Loucy (cell line): ENCODE results near the gene APBA3.

Experiments
- H2AFZ ChIP-seq: fragments of 200-600 bp; sonication (generic); 2 replicates; pipeline ENCODE4 v1.6.0; 2016; ENCODE audit warnings: antibody characterized with exemption, mild to moderate bottlenecking, low read length, moderate library complexity
- H3F3A ChIP-seq: fragments of 200-600 bp; 2 replicates; pipeline ENCODE4 v1.6.0; 2016; ENCODE audit warnings: antibody characterized with exemption, low read depth, mild to moderate bottlenecking
- H3K27me3 ChIP-seq: fragments of 200-600 bp; sonication (generic); 2 replicates; pipeline ENCODE4 v1.6.1; 2014; ENCODE audit warnings: low read length, mild to moderate bottlenecking; ENCODE audit not compliant: insufficient read depth, poor library complexity, severe bottlenecking
- H3K36me3 ChIP-seq: fragments of 200-600 bp; sonication (generic); 2 replicates; pipeline ENCODE4 v1.6.1; 2016; ENCODE audit warnings: low read length; ENCODE audit not compliant: insufficient read depth
- H3K4me1 ChIP-seq: fragments of 200-600 bp; sonication (generic); 2 replicates; pipeline ENCODE4 v1.5.1; 2014; ENCODE audit warnings: low read length, mild to moderate bottlenecking; ENCODE audit not compliant: insufficient read depth, poor library complexity, severe bottlenecking
- H3K4me2 ChIP-seq: fragments of 200-600 bp; sonication (generic); 2 replicates; pipeline ENCODE4 v1.6.0; 2014; ENCODE audit warnings: antibody characterized with exemption, low read length, low read depth, mild to moderate bottlenecking; ENCODE audit not compliant: poor library complexity, severe bottlenecking
- H3K4me3 ChIP-seq: fragments of 200-600 bp; sonication (generic); 2 replicates; pipeline ENCODE4 v1.5.1; 2014; ENCODE audit warnings: low read length, mild to moderate bottlenecking, mixed read lengths; ENCODE audit not compliant: poor library complexity, severe bottlenecking
- H3K79me2 ChIP-seq: fragments of 200-600 bp; sonication (generic); 2 replicates; pipeline ENCODE4 v1.6.1; 2014; ENCODE audit warnings: low read length; ENCODE audit not compliant: insufficient read depth
- H3K9ac ChIP-seq: fragments of 200-600 bp; sonication (generic); 2 replicates; pipeline ENCODE4 v1.6.0; 2014; ENCODE audit warnings: mild to moderate bottlenecking, low read depth, low read length, moderate library complexity; ENCODE audit not compliant: poor library complexity, severe bottlenecking
- H3K9me2 ChIP-seq: fragments of 200-600 bp; sonication (generic); replicated peaks from 2 replicates; pipeline ENCODE4 v1.6.1; 2016; ENCODE audit warnings: low read depth, low read length, mixed read lengths
- H3K9me3 ChIP-seq: fragments of 200-600 bp; sonication (generic); 2 replicates; pipeline ENCODE4 v1.6.1; 2014; ENCODE audit warnings: mild to moderate bottlenecking, antibody characterized with exemption, low read length, low read depth; ENCODE audit not compliant: insufficient read depth
- H4K20me1 ChIP-seq: fragments of 200-600 bp; sonication (generic); 2 replicates; pipeline ENCODE4 v1.6.0; 2014; ENCODE audit warnings: antibody characterized with exemption, low read length, mild to moderate bottlenecking; ENCODE audit not compliant: insufficient read depth, poor library complexity, severe bottlenecking
- CTCF ChIP-seq: fragments of 200-600 bp; sonication (generic); conservative IDR thresholded peaks from 2 replicates; pipeline ENCODE4 v1.5.1; 2014; ENCODE audit warnings: mild to moderate bottlenecking, antibody characterized with exemption, low read length
- EZH2phosphoT487 ChIP-seq: fragments of 200-600 bp; IDR thresholded peaks from 2 replicates; pipeline ENCODE4 v1.6.1; 2018; ENCODE audit warnings: antibody characterized with exemption, mild to moderate bottlenecking, moderate library complexity, borderline replicate concordance

APBA3 gene

GRCh38 chr19:3770136-3770999, 8.9 kb upstream of the APBA3 start:
- no peak overlapping the region for H2AFZ ChIP-seq

GRCh38 chr19:3769494-3769893, 8.0 kb upstream of the APBA3 start:
- H3K27me3 ChIP-seq = no peaks in the 10 kb centered on the region
- no peaks in the 10 kb centered on the region for H4K20me1 ChIP-seq
- H3K79me2 ChIP-seq = no peaks in the 10 kb centered on the region
- TF ChIP-seq EZH2phosphoT487 (no peak), CTCF (no peak)
- peaks cover 10% of the 10 kb centered on the region; the same call in 1 of the 2 replicates for H3K36me3 ChIP-seq
- H3K4me2 ChIP-seq = no peak overlapping the region
- no peaks in the 10 kb centered on the region for H3F3A ChIP-seq
- H3K4me1 ChIP-seq = no peaks in the 10 kb centered on the region
- no peak overlapping the region for H3K4me3 ChIP-seq
- no peaks in the 10 kb centered on the region for H3K9me3 ChIP-seq
- no peak overlapping the region for H2AFZ ChIP-seq
- no peak overlapping the region for H3K9ac ChIP-seq
- no peaks in the 10 kb centered on the region for H3K9me2 ChIP-seq

More at GRCh38 chr19:3770136-3770999, 8.9 kb upstream of the APBA3 start:
- H3F3A ChIP-seq = no peaks in the 10 kb centered on the region
- H4K20me1 ChIP-seq = no peaks in the 10 kb centered on the region
- H3K9me2 ChIP-seq = no peaks in the 10 kb centered on the region
- H3K9ac ChIP-seq = no peak overlapping the region
- H3K36me3 ChIP-seq = peaks cover 7% of the 10 kb centered on the region; the same call in 1 of the 2 replicates
- no peaks in the 10 kb centered on the region for H3K79me2 ChIP-seq
- no peaks in the 10 kb centered on the region for H3K9me3 ChIP-seq
- TF ChIP-seq CTCF (no peak), EZH2phosphoT487 (no peak)
- no peak overlapping the region for H3K4me2 ChIP-seq
- H3K4me1 ChIP-seq = no peaks in the 10 kb centered on the region
- H3K4me3 ChIP-seq = no peak overlapping the region
- H3K27me3 ChIP-seq = no peaks in the 10 kb centered on the region

- no peak overlapping the region for H3K4me2 ChIP-seq
- TF ChIP-seq CTCF (no peak), EZH2phosphoT487 (no peak)
- H3K36me3 ChIP-seq = peaks cover 10% of the 10 kb centered on the region; the same call in 1 of the 2 replicates
- no peak overlapping the region for H2AFZ ChIP-seq
- H3K4me3 ChIP-seq = no peak overlapping the region
- H3K27me3 ChIP-seq = no peaks in the 10 kb centered on the region
- H4K20me1 ChIP-seq = no peaks in the 10 kb centered on the region
- H3F3A ChIP-seq = no peaks in the 10 kb centered on the region
- no peaks in the 10 kb centered on the region for H3K79me2 ChIP-seq
- H3K9me2 ChIP-seq = no peaks in the 10 kb centered on the region
- no peaks in the 10 kb centered on the region for H3K9me3 ChIP-seq
- H3K9ac ChIP-seq = no peak overlapping the region
- no peaks in the 10 kb centered on the region for H3K4me1 ChIP-seq
These were observed 7.2 kb upstream of the APBA3 start for GRCh38 chr19:3768748-3769099.
